Measurements from ENCODE around the gene MRPL4.
A peak's percentile ranks its signal among the peaks of the same experiment; 100 is the strongest.

MRPL4 gene

DNA sequence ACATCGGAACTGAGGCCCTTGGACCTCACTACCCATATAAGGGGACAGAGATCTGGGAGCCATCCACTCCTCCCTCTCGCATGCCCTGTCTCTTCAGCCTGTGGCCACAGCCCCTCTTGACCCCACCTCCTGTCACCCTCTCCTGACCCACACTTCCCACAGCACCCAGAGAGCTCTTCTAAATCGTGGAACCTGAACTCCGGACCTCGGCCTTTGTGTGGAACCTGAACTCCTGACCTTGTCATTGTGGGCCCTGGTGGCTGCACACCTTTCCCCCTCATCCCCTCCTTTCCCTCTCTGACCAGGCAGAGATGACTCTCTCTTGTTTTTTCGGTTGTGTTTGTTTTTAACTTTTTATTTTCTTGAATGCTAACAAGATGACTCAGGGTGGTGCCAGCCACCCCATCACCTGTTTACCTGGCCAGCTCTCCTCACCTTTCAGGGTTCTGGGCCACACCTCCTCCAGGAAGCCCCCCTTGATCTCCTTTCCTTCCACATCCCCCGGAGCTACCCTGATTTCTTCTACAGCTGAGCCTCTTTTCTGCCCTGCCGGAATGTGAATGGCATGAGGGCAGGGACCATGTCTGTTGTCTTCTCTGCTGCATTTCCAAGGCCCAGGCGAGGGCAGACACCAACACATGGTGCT, 5.1 kb downstream of the MRPL4 start:
- H4K20me1 ChIP-seq (ENCODE audit: insufficient read depth, low read length, poor library complexity, severe bottlenecking): peaks cover 12% of the 10 kb centered on the region
- no peak overlapping the region for H2AFZ ChIP-seq (ENCODE audit: low read length)
- no peak overlapping the region for H3K4me2 ChIP-seq (ENCODE audit: low read depth, low read length, poor library complexity, severe bottlenecking)
- H3K9me3 ChIP-seq (ENCODE audit: insufficient read depth, low read depth, low read length): no peaks in the 10 kb centered on the region
- peaks cover 23% of the 10 kb centered on the region for H3K79me2 ChIP-seq (ENCODE audit: insufficient read depth, low read length)
- peaks cover 4% of the 10 kb centered on the region for H3K4me1 ChIP-seq (ENCODE audit: insufficient read depth, low read length, poor library complexity, severe bottlenecking)
- H3F3A ChIP-seq (ENCODE audit: low read depth): no peaks in the 10 kb centered on the region
- H3K9ac ChIP-seq (ENCODE audit: low read depth, low read length, poor library complexity, severe bottlenecking): no peak overlapping the region
- peaks cover 19% of the 10 kb centered on the region; the same call in 1 of the 2 replicates for H3K36me3 ChIP-seq (ENCODE audit: insufficient read depth, low read length)
- TF ChIP-seq CTCF (conservative IDR thresholded peaks at IDR 0.05; ENCODE audit: low read length) (no peak), EZH2phosphoT487 (IDR thresholded peaks at IDR 0.05; ENCODE audit: borderline replicate concordance) (no peak)
- no peaks in the 10 kb centered on the region for H3K27me3 ChIP-seq (ENCODE audit: insufficient read depth, low read length, poor library complexity, severe bottlenecking)
- no peak overlapping the region for H3K4me3 ChIP-seq (ENCODE audit: low read length, poor library complexity, severe bottlenecking)
- no peaks in the 10 kb centered on the region for H3K9me2 ChIP-seq (replicated peaks; ENCODE audit: low read depth, low read length)

- no peaks in the 10 kb centered on the region for H3K4me1 ChIP-seq (ENCODE audit: insufficient read depth, low read length, poor library complexity, severe bottlenecking)
- H3K4me3 ChIP-seq (ENCODE audit: low read length, poor library complexity, severe bottlenecking): no peak overlapping the region
- no peaks in the 10 kb centered on the region for H3F3A ChIP-seq (ENCODE audit: low read depth)
- H3K4me2 ChIP-seq (ENCODE audit: low read depth, low read length, poor library complexity, severe bottlenecking): no peak overlapping the region
- H3K27me3 ChIP-seq (ENCODE audit: insufficient read depth, low read length, poor library complexity, severe bottlenecking): no peaks in the 10 kb centered on the region
- no peaks in the 10 kb centered on the region for H3K9me2 ChIP-seq (replicated peaks; ENCODE audit: low read depth, low read length)
- H4K20me1 ChIP-seq (ENCODE audit: insufficient read depth, low read length, poor library complexity, severe bottlenecking): peaks cover 5% of the 10 kb centered on the region
- H3K9ac ChIP-seq (ENCODE audit: low read depth, low read length, poor library complexity, severe bottlenecking): no peak overlapping the region
- H2AFZ ChIP-seq (ENCODE audit: low read length): no peak overlapping the region
- TF ChIP-seq EZH2phosphoT487 (IDR thresholded peaks at IDR 0.05; ENCODE audit: borderline replicate concordance): no peak
- TF ChIP-seq CTCF (conservative IDR thresholded peaks at IDR 0.05; ENCODE audit: low read length): no peak
- peaks cover 19% of the 10 kb centered on the region; the same call in 1 of the 2 replicates for H3K36me3 ChIP-seq (ENCODE audit: insufficient read depth, low read length)
- H3K9me3 ChIP-seq (ENCODE audit: insufficient read depth, low read depth, low read length): no peaks in the 10 kb centered on the region
- H3K79me2 ChIP-seq (ENCODE audit: insufficient read depth, low read length): peaks cover 13% of the 10 kb centered on the region; the same call in 1 of the 2 replicates
Measured at GRCh38 chr19:10258080-10258710, 6.2 kb downstream of the MRPL4 start.

- Histone ChIP-seq H3K36me3 (ENCODE audit: insufficient read depth, low read length) (peaks cover 19% of the 10 kb centered on the region; the same call in 1 of the 2 replicates), H3K27me3 (ENCODE audit: insufficient read depth, low read length, poor library complexity, severe bottlenecking) (no peaks in the 10 kb centered on the region), H3F3A (ENCODE audit: low read depth) (no peaks in the 10 kb centered on the region), H3K79me2 (ENCODE audit: insufficient read depth, low read length) (peaks cover 1% of the 10 kb centered on the region; the same call in 1 of the 2 replicates), H3K4me2 (ENCODE audit: low read depth, low read length, poor library complexity, severe bottlenecking) (no peak overlapping the region), H3K9me3 (ENCODE audit: insufficient read depth, low read depth, low read length) (no peaks in the 10 kb centered on the region), H3K4me3 (ENCODE audit: low read length, poor library complexity, severe bottlenecking) (no peak overlapping the region), H2AFZ (ENCODE audit: low read length) (no peak overlapping the region), H3K9ac (ENCODE audit: low read depth, low read length, poor library complexity, severe bottlenecking) (no peak overlapping the region), H3K4me1 (ENCODE audit: insufficient read depth, low read length, poor library complexity, severe bottlenecking) (no peaks in the 10 kb centered on the region), H4K20me1 (ENCODE audit: insufficient read depth, low read length, poor library complexity, severe bottlenecking) (no peaks in the 10 kb centered on the region), H3K9me2 (replicated peaks; ENCODE audit: low read depth, low read length) (no peaks in the 10 kb centered on the region)
- TF ChIP-seq EZH2phosphoT487 (IDR thresholded peaks at IDR 0.05; ENCODE audit: borderline replicate concordance) (no peak), CTCF (conservative IDR thresholded peaks at IDR 0.05; ENCODE audit: low read length) (peak; percentile 69)
Measured at GRCh38 chr19:10259162-10259905, 7.3 kb downstream of the MRPL4 start.
